Measurements from ENCODE around the gene BACH2.

BACH2 gene

GRCh38 chr6:90237350-90237990 is 59.2 kb downstream of the BACH2 start:
- no peak for TF ChIP-seq EZH2phosphoT487 (IDR thresholded peaks at IDR 0.05; ENCODE audit: borderline replicate concordance, low read length)
- TF ChIP-seq, protein P1, sequence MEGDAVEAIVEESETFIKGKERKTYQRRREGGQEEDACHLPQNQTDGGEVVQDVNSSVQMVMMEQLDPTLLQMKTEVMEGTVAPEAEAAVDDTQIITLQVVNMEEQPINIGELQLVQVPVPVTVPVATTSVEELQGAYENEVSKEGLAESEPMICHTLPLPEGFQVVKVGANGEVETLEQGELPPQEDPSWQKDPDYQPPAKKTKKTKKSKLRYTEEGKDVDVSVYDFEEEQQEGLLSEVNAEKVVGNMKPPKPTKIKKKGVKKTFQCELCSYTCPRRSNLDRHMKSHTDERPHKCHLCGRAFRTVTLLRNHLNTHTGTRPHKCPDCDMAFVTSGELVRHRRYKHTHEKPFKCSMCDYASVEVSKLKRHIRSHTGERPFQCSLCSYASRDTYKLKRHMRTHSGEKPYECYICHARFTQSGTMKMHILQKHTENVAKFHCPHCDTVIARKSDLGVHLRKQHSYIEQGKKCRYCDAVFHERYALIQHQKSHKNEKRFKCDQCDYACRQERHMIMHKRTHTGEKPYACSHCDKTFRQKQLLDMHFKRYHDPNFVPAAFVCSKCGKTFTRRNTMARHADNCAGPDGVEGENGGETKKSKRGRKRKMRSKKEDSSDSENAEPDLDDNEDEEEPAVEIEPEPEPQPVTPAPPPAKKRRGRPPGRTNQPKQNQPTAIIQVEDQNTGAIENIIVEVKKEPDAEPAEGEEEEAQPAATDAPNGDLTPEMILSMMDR (IDR thresholded peaks at IDR 0.05; ENCODE audit: low read depth, low read length, poor library complexity, severe bottlenecking), result no peak
- Histone ChIP-seq H3K4me1 (ENCODE audit: control insufficient read depth, low read length) (peaks cover 82% of the 10 kb centered on the region), H3K4me2 (ENCODE audit: low read length) (no peak overlapping the region), H3K79me2 (ENCODE audit: control insufficient read depth, low read length) (peaks cover 100% of the 10 kb centered on the region), H3K9me2 (replicated peaks; ENCODE audit: control insufficient read depth, low read length) (no peaks in the 10 kb centered on the region), H4K20me1 (ENCODE audit: control insufficient read depth, insufficient read depth, low read depth, low read length) (peaks cover 45% of the 10 kb centered on the region), H3F3A (ENCODE audit: control insufficient read depth, insufficient read depth) (peaks cover 74% of the 10 kb centered on the region), H3K27me3 (ENCODE audit: control insufficient read depth, low read length) (no peaks in the 10 kb centered on the region), H3K27ac (ENCODE audit: low read depth, low read length) (no peak overlapping the region), H3K4me3 (ENCODE audit: low read length) (no peak overlapping the region), H3K9me3 (ENCODE audit: control insufficient read depth, insufficient read depth, low read length) (no peaks in the 10 kb centered on the region), H3K36me3 (ENCODE audit: control insufficient read depth, low read length) (peaks cover 95% of the 10 kb centered on the region)

DNA sequence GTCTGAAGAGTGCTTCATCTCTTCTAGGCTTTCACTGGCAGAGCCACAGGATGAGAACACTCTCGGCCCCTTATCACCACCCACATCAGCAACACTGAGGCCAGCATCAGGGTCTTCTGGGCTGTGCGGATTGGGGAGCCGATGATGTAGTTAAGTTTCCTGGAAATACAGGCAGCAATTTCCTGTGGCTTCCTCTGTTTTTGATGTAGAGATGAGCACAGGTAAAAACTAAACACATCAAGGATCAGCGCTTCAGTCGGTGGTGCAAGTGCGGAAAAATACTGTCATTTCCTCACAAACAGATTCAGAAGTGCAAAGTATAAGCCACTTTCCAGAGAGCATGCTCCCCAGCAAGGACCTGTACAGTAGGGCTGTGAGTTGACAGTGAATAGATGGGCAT is 62.6 kb downstream of the BACH2 start:
- peaks cover 63% of the 10 kb centered on the region for H3F3A ChIP-seq (ENCODE audit: control insufficient read depth, insufficient read depth)

GRCh38 chr6:90233213-90233612 is 63.4 kb downstream of the BACH2 start:
- H3K79me2 ChIP-seq (ENCODE audit: control insufficient read depth, low read length), result peaks cover 100% of the 10 kb centered on the region
- H3K9me2 ChIP-seq (replicated peaks; ENCODE audit: control insufficient read depth, low read length), result no peaks in the 10 kb centered on the region
- peaks cover 91% of the 10 kb centered on the region for H3K4me1 ChIP-seq (ENCODE audit: control insufficient read depth, low read length)
- peaks cover 60% of the 10 kb centered on the region for H4K20me1 ChIP-seq (ENCODE audit: control insufficient read depth, insufficient read depth, low read depth, low read length)
- no peak overlapping the region; the same call in 1 of the 2 replicates for H3K27ac ChIP-seq (ENCODE audit: low read depth, low read length)
- H3K27me3 ChIP-seq (ENCODE audit: control insufficient read depth, low read length), result no peaks in the 10 kb centered on the region
- no peak overlapping the region for H3K4me2 ChIP-seq (ENCODE audit: low read length)
- peaks cover 100% of the 10 kb centered on the region for H3K36me3 ChIP-seq (ENCODE audit: control insufficient read depth, low read length)
- peaks cover 64% of the 10 kb centered on the region for H3F3A ChIP-seq (ENCODE audit: control insufficient read depth, insufficient read depth)
- H3K9me3 ChIP-seq (ENCODE audit: control insufficient read depth, insufficient read depth, low read length), result no peaks in the 10 kb centered on the region
- no peak overlapping the region for H3K4me3 ChIP-seq (ENCODE audit: low read length)
- no peak for TF ChIP-seq EZH2phosphoT487 (IDR thresholded peaks at IDR 0.05; ENCODE audit: borderline replicate concordance, low read length)
- TF ChIP-seq, protein P1 (IDR thresholded peaks at IDR 0.05; ENCODE audit: low read depth, low read length, poor library complexity, severe bottlenecking), result no peak

More for the DNA sequence above, 62.6 kb downstream of the BACH2 start:
- H3K27ac ChIP-seq (ENCODE audit: low read depth, low read length), result no peak overlapping the region
- H3K79me2 ChIP-seq (ENCODE audit: control insufficient read depth, low read length), result peaks cover 100% of the 10 kb centered on the region
- peaks cover 62% of the 10 kb centered on the region for H4K20me1 ChIP-seq (ENCODE audit: control insufficient read depth, insufficient read depth, low read depth, low read length)
- H3K36me3 ChIP-seq (ENCODE audit: control insufficient read depth, low read length), result peaks cover 100% of the 10 kb centered on the region
- peaks cover 91% of the 10 kb centered on the region for H3K4me1 ChIP-seq (ENCODE audit: control insufficient read depth, low read length)
- no peak overlapping the region for H3K4me3 ChIP-seq (ENCODE audit: low read length)
- H3K9me2 ChIP-seq (replicated peaks; ENCODE audit: control insufficient read depth, low read length), result no peaks in the 10 kb centered on the region
- no peak overlapping the region for H3K4me2 ChIP-seq (ENCODE audit: low read length)
- no peak for TF ChIP-seq EZH2phosphoT487 (IDR thresholded peaks at IDR 0.05; ENCODE audit: borderline replicate concordance, low read length)
- TF ChIP-seq, protein P1 (IDR thresholded peaks at IDR 0.05; ENCODE audit: low read depth, low read length, poor library complexity, severe bottlenecking), result no peak
- no peaks in the 10 kb centered on the region for H3K27me3 ChIP-seq (ENCODE audit: control insufficient read depth, low read length)
- no peaks in the 10 kb centered on the region for H3K9me3 ChIP-seq (ENCODE audit: control insufficient read depth, insufficient read depth, low read length)
